K562 (cell line): ENCODE measurements around the gene GAMT. TPM values are rescaled to one million over a fixed set of nuclear protein-coding genes. Genes with fewer than 3 reads are reported as not detected.
A peak's percentile ranks its signal among the peaks of the same experiment; 100 is the strongest.

ENCODE experiments used
- CBFA2T2 ChIP-seq: fragments of 450-650 bp; conservative IDR thresholded peaks from 2 replicates; pipeline ENCODE4 v1.6.1; 2017; ENCODE audit warnings: mild to moderate bottlenecking
- CC2D1A ChIP-seq: fragments of 450-650 bp; IDR thresholded peaks from 2 replicates; pipeline ENCODE4 v1.6.1; 2017; ENCODE audit warnings: mild to moderate bottlenecking
- CHD1 ChIP-seq: fragments of 200-600 bp; sonication (generic); IDR thresholded peaks from one replicate; pipeline ENCODE4 v1.6.1; 2012; ENCODE audit warnings: mild to moderate bottlenecking, moderate library complexity, low read length, inconsistent platforms
- GATA2 ChIP-seq: sonication (generic); formaldehyde crosslinking; IDR thresholded peaks from 2 replicates; pipeline ENCODE4 v1.4.0; 2020; ENCODE audit warnings: mild to moderate bottlenecking, missing genetic modification reagents
- HDAC6 ChIP-seq: IDR thresholded peaks from 2 replicates; pipeline ENCODE4 v1.6.1; 2012; ENCODE audit warnings: low read depth, mild to moderate bottlenecking, control low read depth, inconsistent platforms, low read length, moderate library complexity
- PHB ChIP-seq: fragments of 250-450 bp; sonication (Bioruptor Pico); IDR thresholded peaks from 2 replicates; pipeline ENCODE4 v1.5.0; 2021
- SUPT5H ChIP-seq: fragments of 450-650 bp; IDR thresholded peaks from 2 replicates; pipeline ENCODE4 v1.6.1; 2016
- TAL1 ChIP-seq: fragments of 450-650 bp; IDR thresholded peaks from 2 replicates; pipeline ENCODE4 v1.6.1; 2016; ENCODE audit warnings: mild to moderate bottlenecking
- TOE1 ChIP-seq, 2 experiments: fragments of 450-650 bp in 1 of 2; sonication (generic) in 1 of 2; formaldehyde crosslinking in 1 of 2; IDR thresholded peaks; 2 replicates each; pipeline versions ENCODE4 v1.7.1 to v1.8.0; 2016 to 2022; ENCODE audit warnings: borderline replicate concordance in 2 of 2, mild to moderate bottlenecking in 2 of 2, antibody characterized with exemption in 1 of 2, inconsistent platforms in 1 of 2, low read depth in 1 of 2, missing genetic modification reagents in 1 of 2, moderate library complexity in 1 of 2
- polyA plus RNA-seq, 8 experiments: library from polyadenylated mRNA; depleted of rRNA in 4 of 8; stranded (reverse) in 5 of 8; unstranded in 3 of 8; fragments of >200 nt; fragmentation: Nextera tagmentation in 2 of 8; fragmentation: Illumina TruSeq in 1 of 8; extraction: Ambion mirVana in 2 of 8; extraction: Trizol in 1 of 8; gene quantifications; 2 replicates each; pipeline versions ENCODE4 v1.2.1 to v1.2.3, GENCODE V29; 2011 to 2014; ENCODE audit warnings: inconsistent platforms in 1 of 8, missing spikeins in 1 of 8
- total RNA-seq, 7 experiments: library from RNA; depleted of rRNA in 6 of 7; stranded (reverse); fragments of >200 nt in 6 of 7; fragmentation: Illumina TruSeq in 2 of 7; extraction: Trizol in 2 of 7; gene quantifications; 2 replicates each; pipeline versions ENCODE4 v1.2.1 to v1.2.3, GENCODE V29; 2011 to 2021; ENCODE audit warnings: low replicate concordance in 1 of 7
- TF ChIP-seq, protein P1 (sequence below): fragments of 450-650 bp; IDR thresholded peaks from 2 replicates; pipeline ENCODE4 v1.6.1; 2017; ENCODE audit warnings: antibody characterized with exemption, mild to moderate bottlenecking
- TF ChIP-seq, protein P2 (sequence below): sonication (generic); formaldehyde crosslinking; IDR thresholded peaks from 2 replicates; pipeline ENCODE4 v1.9.0; 2022; ENCODE audit warnings: mild to moderate bottlenecking, missing genetic modification reagents
- TF ChIP-seq, protein P3 (sequence below): fragments of 450-650 bp; IDR thresholded peaks from 2 replicates; pipeline ENCODE4 v1.6.1; 2014; ENCODE audit warnings: low read depth, mild to moderate bottlenecking, moderate library complexity, borderline replicate concordance
- TF ChIP-seq, protein P4 (sequence below): fragments of 200-800 bp; sonication (Bioruptor generic); IDR thresholded peaks from 2 replicates; pipeline ENCODE4 v1.6.1; 2017; ENCODE audit warnings: missing genetic modification characterization, missing compliant biosample characterization
- TF ChIP-seq, protein P5 (sequence below): fragments of 450-650 bp; IDR thresholded peaks from one replicate; pipeline ENCODE4 v1.6.1; 2018; ENCODE audit warnings: mild to moderate bottlenecking, moderate library complexity; ENCODE audit not compliant: partially characterized antibody

Gene GAMT
- total and polyA plus RNA-seq, 9 of the 15 experiments (the other 6 are each of a cell fraction or from before 2014, with no cell fraction given) = 1.3 to 35.3 (median 27.2) TPM

DNA sequence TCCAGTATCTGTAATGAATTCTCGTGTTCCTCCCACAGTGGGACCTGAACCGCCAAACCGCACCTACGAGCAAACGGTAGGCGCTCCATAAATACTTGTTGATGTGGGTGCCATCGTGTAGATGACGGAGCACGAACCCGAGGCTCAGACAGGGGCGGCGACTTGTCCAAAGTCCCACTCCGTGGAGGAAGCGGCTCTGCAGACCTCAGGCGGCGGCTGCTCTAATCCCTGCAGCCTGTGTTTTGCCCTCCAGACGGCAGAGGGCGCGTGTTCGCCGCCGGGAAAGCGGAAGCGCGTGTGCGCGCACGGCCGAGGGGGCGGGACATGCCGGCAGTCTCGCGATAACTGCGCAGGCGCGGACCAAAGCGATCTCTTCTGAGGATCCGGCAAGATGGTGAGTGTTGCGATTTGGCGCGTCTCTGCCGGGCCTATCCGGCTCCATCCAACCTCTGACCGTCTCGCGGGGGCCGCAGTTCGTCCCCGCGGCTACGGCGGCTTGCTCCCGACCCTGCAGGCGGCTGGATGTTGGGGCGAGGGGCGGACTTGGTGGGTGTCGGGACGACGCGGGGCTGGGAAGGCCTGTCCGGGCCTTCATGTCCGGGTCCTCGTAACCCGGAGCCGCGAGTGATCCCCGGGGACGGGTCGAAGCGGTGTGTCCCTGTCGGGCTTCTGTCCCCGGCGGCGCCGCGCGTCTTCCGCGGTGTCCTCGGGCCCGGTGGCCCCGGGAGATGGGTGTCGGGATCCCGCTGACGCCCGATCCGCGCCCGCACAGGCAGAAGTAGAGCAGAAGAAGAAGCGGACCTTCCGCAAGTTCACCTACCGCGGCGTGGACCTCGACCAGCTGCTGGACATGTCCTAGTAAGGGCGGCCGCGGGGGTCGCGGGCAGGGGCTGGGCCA lies 36.9 kb upstream of the GAMT start, which contains the start of gene RPS15 (continued):
- TF ChIP-seq, protein P1, sequence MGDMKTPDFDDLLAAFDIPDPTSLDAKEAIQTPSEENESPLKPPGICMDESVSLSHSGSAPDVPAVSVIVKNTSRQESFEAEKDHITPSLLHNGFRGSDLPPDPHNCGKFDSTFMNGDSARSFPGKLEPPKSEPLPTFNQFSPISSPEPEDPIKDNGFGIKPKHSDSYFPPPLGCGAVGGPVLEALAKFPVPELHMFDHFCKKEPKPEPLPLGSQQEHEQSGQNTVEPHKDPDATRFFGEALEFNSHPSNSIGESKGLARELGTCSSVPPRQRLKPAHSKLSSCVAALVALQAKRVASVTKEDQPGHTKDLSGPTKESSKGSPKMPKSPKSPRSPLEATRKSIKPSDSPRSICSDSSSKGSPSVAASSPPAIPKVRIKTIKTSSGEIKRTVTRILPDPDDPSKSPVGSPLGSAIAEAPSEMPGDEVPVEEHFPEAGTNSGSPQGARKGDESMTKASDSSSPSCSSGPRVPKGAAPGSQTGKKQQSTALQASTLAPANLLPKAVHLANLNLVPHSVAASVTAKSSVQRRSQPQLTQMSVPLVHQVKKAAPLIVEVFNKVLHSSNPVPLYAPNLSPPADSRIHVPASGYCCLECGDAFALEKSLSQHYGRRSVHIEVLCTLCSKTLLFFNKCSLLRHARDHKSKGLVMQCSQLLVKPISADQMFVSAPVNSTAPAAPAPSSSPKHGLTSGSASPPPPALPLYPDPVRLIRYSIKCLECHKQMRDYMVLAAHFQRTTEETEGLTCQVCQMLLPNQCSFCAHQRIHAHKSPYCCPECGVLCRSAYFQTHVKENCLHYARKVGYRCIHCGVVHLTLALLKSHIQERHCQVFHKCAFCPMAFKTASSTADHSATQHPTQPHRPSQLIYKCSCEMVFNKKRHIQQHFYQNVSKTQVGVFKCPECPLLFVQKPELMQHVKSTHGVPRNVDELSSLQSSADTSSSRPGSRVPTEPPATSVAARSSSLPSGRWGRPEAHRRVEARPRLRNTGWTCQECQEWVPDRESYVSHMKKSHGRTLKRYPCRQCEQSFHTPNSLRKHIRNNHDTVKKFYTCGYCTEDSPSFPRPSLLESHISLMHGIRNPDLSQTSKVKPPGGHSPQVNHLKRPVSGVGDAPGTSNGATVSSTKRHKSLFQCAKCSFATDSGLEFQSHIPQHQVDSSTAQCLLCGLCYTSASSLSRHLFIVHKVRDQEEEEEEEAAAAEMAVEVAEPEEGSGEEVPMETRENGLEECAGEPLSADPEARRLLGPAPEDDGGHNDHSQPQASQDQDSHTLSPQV = peak; percentile 64; the same call in 1 of the 2 replicates
- TF ChIP-seq, protein P2, sequence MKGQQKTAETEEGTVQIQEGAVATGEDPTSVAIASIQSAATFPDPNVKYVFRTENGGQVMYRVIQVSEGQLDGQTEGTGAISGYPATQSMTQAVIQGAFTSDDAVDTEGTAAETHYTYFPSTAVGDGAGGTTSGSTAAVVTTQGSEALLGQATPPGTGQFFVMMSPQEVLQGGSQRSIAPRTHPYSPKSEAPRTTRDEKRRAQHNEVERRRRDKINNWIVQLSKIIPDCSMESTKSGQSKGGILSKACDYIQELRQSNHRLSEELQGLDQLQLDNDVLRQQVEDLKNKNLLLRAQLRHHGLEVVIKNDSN = peak; percentile 44
- TF ChIP-seq CHD1 = peak; percentile 93
- no peak for TF ChIP-seq CBFA2T2
- TF ChIP-seq TAL1 = no peak
- peak; percentile 99 for TF ChIP-seq SUPT5H
- TF ChIP-seq PHB (CRISPR knock-in tag) = peak; percentile 91; the same call in 1 of the 2 replicates
- TF ChIP-seq, protein P3, sequence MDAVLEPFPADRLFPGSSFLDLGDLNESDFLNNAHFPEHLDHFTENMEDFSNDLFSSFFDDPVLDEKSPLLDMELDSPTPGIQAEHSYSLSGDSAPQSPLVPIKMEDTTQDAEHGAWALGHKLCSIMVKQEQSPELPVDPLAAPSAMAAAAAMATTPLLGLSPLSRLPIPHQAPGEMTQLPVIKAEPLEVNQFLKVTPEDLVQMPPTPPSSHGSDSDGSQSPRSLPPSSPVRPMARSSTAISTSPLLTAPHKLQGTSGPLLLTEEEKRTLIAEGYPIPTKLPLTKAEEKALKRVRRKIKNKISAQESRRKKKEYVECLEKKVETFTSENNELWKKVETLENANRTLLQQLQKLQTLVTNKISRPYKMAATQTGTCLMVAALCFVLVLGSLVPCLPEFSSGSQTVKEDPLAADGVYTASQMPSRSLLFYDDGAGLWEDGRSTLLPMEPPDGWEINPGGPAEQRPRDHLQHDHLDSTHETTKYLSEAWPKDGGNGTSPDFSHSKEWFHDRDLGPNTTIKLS = peak; percentile 91
- 0 out of 2 replicates have a peak, but pooled peaks have one; percentile 14 for TF ChIP-seq GATA2
- TF ChIP-seq, protein P4, sequence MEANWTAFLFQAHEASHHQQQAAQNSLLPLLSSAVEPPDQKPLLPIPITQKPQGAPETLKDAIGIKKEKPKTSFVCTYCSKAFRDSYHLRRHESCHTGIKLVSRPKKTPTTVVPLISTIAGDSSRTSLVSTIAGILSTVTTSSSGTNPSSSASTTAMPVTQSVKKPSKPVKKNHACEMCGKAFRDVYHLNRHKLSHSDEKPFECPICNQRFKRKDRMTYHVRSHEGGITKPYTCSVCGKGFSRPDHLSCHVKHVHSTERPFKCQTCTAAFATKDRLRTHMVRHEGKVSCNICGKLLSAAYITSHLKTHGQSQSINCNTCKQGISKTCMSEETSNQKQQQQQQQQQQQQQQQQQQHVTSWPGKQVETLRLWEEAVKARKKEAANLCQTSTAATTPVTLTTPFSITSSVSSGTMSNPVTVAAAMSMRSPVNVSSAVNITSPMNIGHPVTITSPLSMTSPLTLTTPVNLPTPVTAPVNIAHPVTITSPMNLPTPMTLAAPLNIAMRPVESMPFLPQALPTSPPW (CRISPR knock-in tag) = peak; percentile 40
- peak; percentile 72 for TF ChIP-seq TOE1 (IDR thresholded peaks at IDR 0.05; ENCODE audit: borderline replicate concordance)
- TF ChIP-seq TOE1 (CRISPR knock-in tag; IDR thresholded peaks at IDR 0.05; ENCODE audit: borderline replicate concordance, low read depth) = no peak
- TF ChIP-seq, protein P5, sequence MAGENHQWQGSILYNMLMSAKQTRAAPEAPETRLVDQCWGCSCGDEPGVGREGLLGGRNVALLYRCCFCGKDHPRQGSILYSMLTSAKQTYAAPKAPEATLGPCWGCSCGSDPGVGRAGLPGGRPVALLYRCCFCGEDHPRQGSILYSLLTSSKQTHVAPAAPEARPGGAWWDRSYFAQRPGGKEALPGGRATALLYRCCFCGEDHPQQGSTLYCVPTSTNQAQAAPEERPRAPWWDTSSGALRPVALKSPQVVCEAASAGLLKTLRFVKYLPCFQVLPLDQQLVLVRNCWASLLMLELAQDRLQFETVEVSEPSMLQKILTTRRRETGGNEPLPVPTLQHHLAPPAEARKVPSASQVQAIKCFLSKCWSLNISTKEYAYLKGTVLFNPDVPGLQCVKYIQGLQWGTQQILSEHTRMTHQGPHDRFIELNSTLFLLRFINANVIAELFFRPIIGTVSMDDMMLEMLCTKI = no peak
- peak; percentile 75 for TF ChIP-seq CC2D1A
- TF ChIP-seq HDAC6 = 0 out of 2 replicates have a peak, but pooled peaks have one; percentile 15
